T-helper 1 cell treated with Interleukin-12 subunit alpha and Interleukin-12 subunit beta and Interleukin-4 antibody, amounts not matched to agents 30 μg/mL and 1 μg/mL, for 36 hours (primary cell): Measurements from ENCODE around the gene MAGI2.

Experiments used
- H3K27ac Mint-ChIP-seq: one replicate; pipeline ENCODE4 v1.8.0; 2021; ENCODE audit warnings: mild to moderate bottlenecking, mixed read lengths
- H3K27me3 Mint-ChIP-seq: one replicate; pipeline ENCODE4 v1.8.0; 2021; ENCODE audit warnings: low read depth, mixed read lengths
- H3K36me3 Mint-ChIP-seq: one replicate; pipeline ENCODE4 v1.8.0; 2021; ENCODE audit warnings: low read depth, mixed read lengths
- H3K4me1 Mint-ChIP-seq: one replicate; pipeline ENCODE4 v1.8.0; 2021; ENCODE audit warnings: low read depth, mixed read lengths
- H3K4me3 Mint-ChIP-seq: one replicate; pipeline ENCODE4 v1.8.0; 2021; ENCODE audit warnings: mild to moderate bottlenecking, moderate library complexity, mixed read lengths
- H3K9me3 Mint-ChIP-seq: one replicate; pipeline ENCODE4 v1.8.0; 2021; ENCODE audit warnings: mixed read lengths

The MAGI2 gene

DNA sequence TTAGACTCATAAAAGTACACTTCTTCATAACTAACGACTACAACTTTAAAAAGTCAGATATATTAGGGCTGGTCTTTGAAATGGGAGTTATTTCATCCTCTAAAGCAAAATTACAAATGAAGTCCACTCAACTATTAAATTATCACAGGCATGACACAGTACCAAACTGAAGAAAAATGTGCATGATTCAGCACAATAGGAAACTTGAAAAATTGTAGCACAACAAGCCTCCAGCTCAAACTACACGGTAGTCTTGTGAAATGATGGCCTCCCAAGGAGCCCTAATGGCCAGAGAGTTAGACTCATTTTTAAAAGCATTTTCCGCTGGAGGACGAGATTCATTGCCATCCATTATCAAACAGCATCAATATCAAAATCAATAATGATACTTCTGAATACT lies 76.4 kb downstream of the MAGI2 start:
- no peaks in the 10 kb centered on the region for H3K9me3 Mint-ChIP-seq
- no peaks in the 10 kb centered on the region for H3K36me3 Mint-ChIP-seq
- H3K27ac Mint-ChIP-seq = no peak overlapping the region
- H3K4me3 Mint-ChIP-seq = no peak overlapping the region
- no peaks in the 10 kb centered on the region for H3K4me1 Mint-ChIP-seq
- H3K27me3 Mint-ChIP-seq = no peaks in the 10 kb centered on the region

DNA sequence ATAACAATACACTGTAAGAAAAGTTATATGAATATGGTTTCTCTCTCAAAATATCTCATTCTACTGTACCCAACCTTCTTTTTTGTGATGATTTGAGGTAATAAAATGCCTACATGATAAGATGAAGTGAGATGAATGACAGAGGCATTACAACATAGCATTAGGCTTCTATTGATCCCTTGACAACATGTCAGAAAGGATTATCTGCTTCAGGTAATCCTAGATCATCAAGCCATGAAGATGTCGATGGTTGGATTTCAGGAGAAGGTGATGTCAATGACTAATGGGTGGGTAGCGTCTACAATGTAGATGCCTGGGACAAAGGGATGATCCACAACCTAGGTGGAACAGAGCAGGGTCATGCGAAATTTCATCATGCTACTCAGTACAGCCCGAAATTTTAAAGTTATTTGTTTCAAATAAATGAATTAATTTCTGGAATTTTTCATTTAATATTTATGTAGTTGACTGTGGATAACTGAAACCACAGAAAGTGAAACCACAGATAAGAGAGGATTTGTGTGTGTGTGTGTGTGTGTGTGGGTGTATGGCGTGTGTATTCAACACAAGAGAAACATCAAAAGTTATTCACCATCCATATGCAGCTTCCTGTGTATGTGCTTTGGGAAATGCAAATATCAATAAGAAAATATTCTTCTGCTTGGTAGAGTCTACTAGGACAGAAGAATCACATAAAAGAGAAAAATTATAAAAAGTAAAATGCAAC lies 77.0 kb downstream of the MAGI2 start:
- Mint-ChIP-seq H3K36me3 (no peaks in the 10 kb centered on the region), H3K27me3 (no peaks in the 10 kb centered on the region), H3K9me3 (no peaks in the 10 kb centered on the region), H3K4me1 (no peaks in the 10 kb centered on the region), H3K4me3 (no peak overlapping the region), H3K27ac (no peak overlapping the region)

DNA sequence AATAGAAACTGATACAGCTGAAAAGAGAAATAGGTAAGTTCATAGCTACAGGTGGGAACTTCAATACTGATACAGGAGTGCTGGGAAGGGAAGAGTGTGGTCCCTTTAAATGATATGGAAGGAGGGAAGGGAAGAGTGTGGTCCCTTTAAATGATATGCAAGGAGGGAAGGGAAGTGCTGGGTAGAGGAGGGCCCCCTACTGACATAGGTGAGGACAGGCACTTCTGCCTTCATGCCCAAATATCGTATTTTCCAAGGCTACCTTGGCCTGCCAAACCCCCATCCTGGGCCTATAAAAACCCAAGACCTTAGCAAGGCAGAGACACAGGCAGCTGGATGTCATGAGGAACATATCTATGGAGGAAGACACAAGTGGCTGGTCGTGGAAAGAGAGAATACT lies 92.3 kb downstream of the MAGI2 start:
- Mint-ChIP-seq H3K4me1 (no peaks in the 10 kb centered on the region), H3K27ac (no peak overlapping the region), H3K27me3 (no peaks in the 10 kb centered on the region), H3K9me3 (no peaks in the 10 kb centered on the region), H3K4me3 (no peak overlapping the region), H3K36me3 (no peaks in the 10 kb centered on the region)

DNA sequence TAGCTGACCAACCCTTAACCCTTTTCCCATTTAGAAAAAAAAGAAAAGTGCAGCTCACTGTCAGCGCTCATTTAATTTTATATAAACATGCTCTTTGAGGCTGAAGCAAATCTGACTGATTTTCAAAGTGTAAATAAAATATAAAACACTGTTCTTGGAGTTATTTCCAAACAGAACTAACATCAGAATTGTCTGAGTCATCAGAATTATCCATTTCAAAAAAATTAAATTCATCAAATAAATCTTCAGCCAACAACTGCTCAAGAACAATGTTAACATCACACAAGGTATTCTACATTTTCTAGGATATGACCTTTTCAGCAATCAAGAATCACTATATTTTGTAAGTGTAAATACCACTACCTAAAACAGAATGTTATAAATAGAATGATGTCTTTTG lies 93.6 kb downstream of the MAGI2 start:
- Mint-ChIP-seq H3K4me3 (no peak overlapping the region), H3K27me3 (no peaks in the 10 kb centered on the region), H3K4me1 (no peaks in the 10 kb centered on the region), H3K27ac (no peak overlapping the region), H3K9me3 (no peaks in the 10 kb centered on the region), H3K36me3 (no peaks in the 10 kb centered on the region)

DNA sequence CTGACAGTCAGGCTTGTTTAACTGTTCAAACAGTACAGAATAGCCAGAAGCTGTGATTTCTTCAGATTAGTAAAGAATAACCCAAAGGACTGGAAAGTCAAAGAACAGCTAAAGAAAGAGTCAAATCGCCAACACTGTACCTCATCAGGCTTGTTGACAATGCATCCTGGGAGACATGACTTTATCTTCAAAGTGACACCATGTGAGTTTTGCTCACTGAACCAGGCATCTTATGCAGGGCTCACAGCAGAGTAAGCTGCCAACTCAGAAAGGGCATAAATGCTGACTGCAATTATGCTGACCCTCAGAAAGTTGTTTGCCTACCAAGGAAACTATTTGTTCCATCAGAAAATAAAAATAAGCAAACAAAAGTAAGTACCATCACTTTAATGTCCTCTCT lies 96.4 kb downstream of the MAGI2 start:
- Mint-ChIP-seq H3K27me3 (no peaks in the 10 kb centered on the region), H3K4me3 (no peak overlapping the region), H3K9me3 (no peaks in the 10 kb centered on the region), H3K27ac (no peak overlapping the region), H3K36me3 (no peaks in the 10 kb centered on the region), H3K4me1 (no peaks in the 10 kb centered on the region)

GRCh38 chr7:79353720-79354468 lies 99.6 kb downstream of the MAGI2 start:
- no peaks in the 10 kb centered on the region for H3K4me1 Mint-ChIP-seq
- no peak overlapping the region for H3K27ac Mint-ChIP-seq
- H3K27me3 Mint-ChIP-seq = no peaks in the 10 kb centered on the region
- H3K4me3 Mint-ChIP-seq = no peak overlapping the region
- H3K9me3 Mint-ChIP-seq = no peaks in the 10 kb centered on the region
- H3K36me3 Mint-ChIP-seq = no peaks in the 10 kb centered on the region

DNA sequence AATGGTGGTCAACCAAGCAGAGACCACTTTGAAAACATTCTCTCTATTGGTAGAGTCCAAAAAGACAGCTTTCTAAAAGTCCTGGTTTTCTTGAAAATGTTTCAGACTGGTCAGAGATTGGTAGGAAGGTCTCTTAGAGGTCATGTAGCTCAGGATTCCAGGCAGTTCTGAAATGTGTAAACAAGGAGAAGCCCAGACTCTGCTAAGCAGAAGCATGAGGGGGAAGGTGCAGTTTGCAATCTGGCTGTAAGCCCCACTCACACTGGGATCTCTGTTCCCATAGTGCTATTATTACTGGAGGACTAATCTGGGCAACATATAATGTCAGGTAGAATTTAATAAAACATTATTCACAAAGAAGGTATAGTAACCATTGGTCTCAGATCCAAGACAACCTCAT lies 101.1 kb downstream of the MAGI2 start:
- no peak overlapping the region for H3K4me3 Mint-ChIP-seq
- H3K27me3 Mint-ChIP-seq = no peaks in the 10 kb centered on the region
- H3K4me1 Mint-ChIP-seq = no peaks in the 10 kb centered on the region
- H3K27ac Mint-ChIP-seq = no peak overlapping the region
- no peaks in the 10 kb centered on the region for H3K9me3 Mint-ChIP-seq
- no peaks in the 10 kb centered on the region for H3K36me3 Mint-ChIP-seq

GRCh38 chr7:79347351-79347750 lies 106.1 kb downstream of the MAGI2 start:
- Mint-ChIP-seq H3K36me3 (no peaks in the 10 kb centered on the region), H3K4me3 (no peak overlapping the region), H3K27me3 (no peaks in the 10 kb centered on the region), H3K9me3 (no peaks in the 10 kb centered on the region), H3K4me1 (no peaks in the 10 kb centered on the region), H3K27ac (no peak overlapping the region)

- Mint-ChIP-seq H3K27me3 (no peaks in the 10 kb centered on the region), H3K4me1 (no peaks in the 10 kb centered on the region), H3K4me3 (no peak overlapping the region), H3K27ac (no peak overlapping the region), H3K36me3 (no peaks in the 10 kb centered on the region), H3K9me3 (no peaks in the 10 kb centered on the region)
Observed at GRCh38 chr7:79341902-79342301, 111.6 kb downstream of the MAGI2 start.

DNA sequence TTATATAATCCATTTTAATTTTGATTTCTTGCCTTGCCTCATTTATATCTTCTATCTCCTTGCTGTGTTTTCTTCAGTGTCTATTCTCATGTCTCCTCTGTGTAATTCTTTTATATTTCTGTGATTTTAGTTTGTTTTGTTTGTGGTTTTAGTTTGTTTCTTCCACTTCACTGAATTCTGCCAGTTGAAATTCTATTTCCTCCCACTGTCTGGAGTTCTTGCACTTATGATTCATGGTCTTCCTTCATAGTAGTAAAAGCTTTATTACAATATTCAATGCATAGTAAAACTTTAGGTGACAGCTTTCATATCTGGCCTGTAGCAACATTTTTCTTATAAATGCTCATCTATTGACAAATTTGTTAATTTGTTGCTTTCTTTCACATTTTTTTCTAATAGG lies 113.3 kb downstream of the MAGI2 start:
- Mint-ChIP-seq H3K36me3 (no peaks in the 10 kb centered on the region), H3K9me3 (no peaks in the 10 kb centered on the region), H3K27me3 (no peaks in the 10 kb centered on the region), H3K4me3 (no peak overlapping the region), H3K27ac (no peak overlapping the region), H3K4me1 (no peaks in the 10 kb centered on the region)

GRCh38 chr7:79339208-79339925 lies 114.1 kb downstream of the MAGI2 start:
- Mint-ChIP-seq H3K27me3 (no peaks in the 10 kb centered on the region), H3K4me3 (no peak overlapping the region), H3K4me1 (no peaks in the 10 kb centered on the region), H3K27ac (no peak overlapping the region), H3K9me3 (no peaks in the 10 kb centered on the region), H3K36me3 (no peaks in the 10 kb centered on the region)

- no peak overlapping the region for H3K4me3 Mint-ChIP-seq
- H3K4me1 Mint-ChIP-seq = no peaks in the 10 kb centered on the region
- H3K9me3 Mint-ChIP-seq = no peaks in the 10 kb centered on the region
- H3K27ac Mint-ChIP-seq = no peak overlapping the region
- H3K27me3 Mint-ChIP-seq = no peaks in the 10 kb centered on the region
- H3K36me3 Mint-ChIP-seq = no peaks in the 10 kb centered on the region
Observed at GRCh38 chr7:79337717-79338116, 115.8 kb downstream of the MAGI2 start.

GRCh38 chr7:79334841-79335240 lies 118.6 kb downstream of the MAGI2 start:
- no peaks in the 10 kb centered on the region for H3K4me1 Mint-ChIP-seq
- no peaks in the 10 kb centered on the region for H3K36me3 Mint-ChIP-seq
- no peaks in the 10 kb centered on the region for H3K27me3 Mint-ChIP-seq
- no peaks in the 10 kb centered on the region for H3K9me3 Mint-ChIP-seq
- H3K4me3 Mint-ChIP-seq = no peak overlapping the region
- no peak overlapping the region for H3K27ac Mint-ChIP-seq

GRCh38 chr7:79334334-79334733 lies 119.1 kb downstream of the MAGI2 start:
- H3K4me3 Mint-ChIP-seq = no peak overlapping the region
- no peaks in the 10 kb centered on the region for H3K27me3 Mint-ChIP-seq
- no peaks in the 10 kb centered on the region for H3K4me1 Mint-ChIP-seq
- H3K9me3 Mint-ChIP-seq = no peaks in the 10 kb centered on the region
- no peaks in the 10 kb centered on the region for H3K36me3 Mint-ChIP-seq
- H3K27ac Mint-ChIP-seq = no peak overlapping the region

DNA sequence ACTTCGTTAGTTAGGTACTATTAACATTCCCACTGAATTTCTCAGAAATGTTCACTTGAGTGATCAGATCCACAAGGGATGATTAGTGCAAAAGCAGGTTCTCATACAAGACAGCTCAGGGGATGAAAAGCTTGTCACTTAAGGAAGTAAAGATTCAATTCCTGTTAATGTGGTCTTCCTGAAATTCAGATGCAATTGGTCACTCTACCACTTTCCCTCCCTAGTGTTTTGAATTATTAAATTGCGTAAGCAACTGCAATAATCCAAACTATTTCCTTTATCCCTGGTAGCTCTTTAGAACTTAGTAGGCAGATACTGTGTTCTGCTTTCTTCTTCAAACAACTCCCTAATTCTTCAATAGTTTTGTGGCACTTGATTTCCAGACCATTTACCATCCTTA lies 121.4 kb downstream of the MAGI2 start:
- no peaks in the 10 kb centered on the region for H3K9me3 Mint-ChIP-seq

More for the DNA sequence above, 121.4 kb downstream of the MAGI2 start:
- Mint-ChIP-seq H3K27me3 (no peaks in the 10 kb centered on the region), H3K36me3 (no peaks in the 10 kb centered on the region), H3K4me3 (no peak overlapping the region), H3K27ac (no peak overlapping the region), H3K4me1 (no peaks in the 10 kb centered on the region)
